MG63 (cell line): ENCODE results near the gene SPHK1. TPM values are rescaled to one million over a fixed set of nuclear protein-coding genes. Genes with fewer than 3 reads are reported as not detected.
A peak's percentile ranks its signal among the peaks of the same experiment; 100 is the strongest.

Experiments
- DNase-seq: peaks from one replicate; pipeline ENCODE4 v3.0.0-alpha.2; 2020
- H3K27me3 ChIP-seq: fragments of 250-450 bp; sonication (Bioruptor Pico); 2 replicates; pipeline ENCODE4 v1.5.1; 2020; ENCODE audit warnings: mild to moderate bottlenecking, moderate library complexity
- H3K36me3 ChIP-seq: fragments of 250-450 bp; sonication (Bioruptor Pico); 2 replicates; pipeline ENCODE4 v1.5.1; 2020; ENCODE audit warnings: mild to moderate bottlenecking, moderate library complexity
- H3K4me3 ChIP-seq: fragments of 250-450 bp; sonication (Bioruptor Pico); 2 replicates; pipeline ENCODE4 v1.5.1; 2020; ENCODE audit warnings: mild to moderate bottlenecking, moderate library complexity
- H3K9me3 ChIP-seq: fragments of 250-450 bp; sonication (Bioruptor Pico); 2 replicates; pipeline ENCODE4 v1.5.1; 2020; ENCODE audit warnings: mild to moderate bottlenecking, moderate library complexity
- total RNA-seq: library from RNA; depleted of rRNA; stranded (reverse); fragments of >200 nt; shearing (Covaris generic); gene quantifications from 2 replicates; pipeline ENCODE4 v1.2.3, GENCODE V29; 2014; ENCODE audit warnings: low replicate concordance; rRNA removed

Gene SPHK1
- total RNA-seq, 1 experiment from 2014 or later: 25.1 TPM

DNA sequence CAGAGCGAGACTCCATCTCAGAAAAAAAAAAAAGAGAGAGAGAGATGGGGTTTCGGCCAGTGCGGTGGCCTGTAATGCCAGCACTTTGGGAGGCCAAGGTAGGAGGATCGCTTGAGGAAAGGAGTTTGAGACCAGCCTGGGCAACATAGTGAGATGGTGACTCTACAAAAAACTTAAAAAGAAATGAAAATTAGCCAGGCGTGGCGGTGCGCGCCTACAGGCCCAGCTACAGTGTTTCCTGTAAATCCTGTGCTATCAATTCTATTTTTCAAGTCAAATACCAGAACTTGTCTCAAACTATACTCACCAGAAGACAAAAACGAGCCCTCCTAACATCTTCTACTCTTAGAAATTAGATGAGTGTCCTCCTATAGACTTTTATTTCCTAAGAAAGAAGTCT is 49.3 kb downstream of the SPHK1 start:
- no peaks in the 10 kb centered on the region for H3K27me3 ChIP-seq

DNA sequence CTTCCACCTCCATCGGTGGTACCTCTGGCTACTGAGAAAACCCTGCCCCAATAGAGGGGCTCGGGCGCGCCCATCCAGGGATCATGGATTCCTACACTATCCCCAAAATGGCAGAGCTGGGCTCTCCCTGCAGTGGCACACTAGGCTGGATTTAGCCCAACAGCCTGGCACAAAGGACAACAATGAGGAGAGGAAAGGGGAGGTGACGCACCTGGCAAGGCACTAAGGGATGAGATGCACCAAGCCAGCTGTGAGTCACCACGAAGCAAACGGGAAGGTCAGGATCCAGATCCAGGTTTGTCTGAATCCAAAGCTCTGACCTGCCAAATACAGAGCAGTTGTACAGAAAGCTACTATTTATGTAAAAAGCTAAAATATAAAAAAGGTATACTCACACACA is 50.5 kb downstream of the SPHK1 start:
- Histone ChIP-seq H3K4me3 (no peak overlapping the region), H3K9me3 (no peaks in the 10 kb centered on the region), H3K36me3 (peaks cover 15% of the 10 kb centered on the region), H3K27me3 (no peaks in the 10 kb centered on the region)
- peak; percentile 17 for DNase-seq

More for the DNA sequence above, 49.3 kb downstream of the SPHK1 start:
- DNase-seq: no peak
- Histone ChIP-seq H3K4me3 (no peak overlapping the region), H3K9me3 (no peaks in the 10 kb centered on the region), H3K36me3 (peaks cover 11% of the 10 kb centered on the region)

DNA sequence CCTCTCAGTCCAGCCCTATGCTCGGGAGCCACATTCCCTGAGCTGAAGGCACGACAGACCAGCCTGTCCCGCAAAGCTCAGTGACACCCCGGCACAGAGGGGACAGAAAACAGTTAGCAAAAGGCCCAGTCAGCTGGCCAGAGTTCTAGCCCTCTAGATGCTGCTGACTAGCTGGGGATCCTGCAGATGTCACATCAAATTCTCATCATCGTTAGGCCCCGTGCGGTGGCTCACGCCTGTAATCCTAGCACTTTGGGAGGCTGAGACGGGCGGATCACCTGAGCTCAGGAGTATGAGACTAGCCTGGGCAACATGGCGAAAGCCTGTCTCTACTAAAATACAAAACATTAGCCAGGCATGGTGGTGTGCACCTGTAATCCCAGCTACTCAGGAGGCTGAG is 51.3 kb downstream of the SPHK1 start:
- no peak overlapping the region for H3K4me3 ChIP-seq
- peaks cover 13% of the 10 kb centered on the region for H3K36me3 ChIP-seq
- DNase-seq: no peak
- H3K9me3 ChIP-seq: no peaks in the 10 kb centered on the region
- H3K27me3 ChIP-seq: no peaks in the 10 kb centered on the region

Other genes with a start within 250 kb of the SPHK1 start
- gene FOXJ1, start 243.4 kb upstream of the SPHK1 start, total RNA-seq: not detected in 2 replicates
- 0.40 and 0.94 TPM in 2 replicates for gene RNF157, start 144.1 kb upstream of the SPHK1 start, total RNA-seq
- 1.2 and 7.0 TPM in 2 replicates for gene UBALD2, start 119.3 kb upstream of the SPHK1 start, total RNA-seq
- 0.92 and 3.4 TPM in 2 replicates for gene QRICH2, start 76.3 kb upstream of the SPHK1 start, total RNA-seq
- gene PRPSAP1, start 30.7 kb upstream of the SPHK1 start, total RNA-seq: 64.7 and 72.1 TPM in 2 replicates
- 19.7 and 32.7 TPM in 2 replicates for gene UBE2O, start 68.5 kb downstream of the SPHK1 start, total RNA-seq
- gene AANAT, start 83.0 kb downstream of the SPHK1 start, total RNA-seq: not detected in 2 replicates
- gene RHBDF2, start 116.8 kb downstream of the SPHK1 start, total RNA-seq: 5.9 and 20.9 TPM in 2 replicates
- gene CYGB, start 153.1 kb downstream of the SPHK1 start, total RNA-seq: 7.6 and 14.0 TPM in 2 replicates
- 1.2 TPM in 1 of 2 replicates, not detected in the other for gene PRCD, start 155.4 kb downstream of the SPHK1 start, total RNA-seq
- 0.15 and 0.30 TPM in 2 replicates for gene ST6GALNAC2, start 201.3 kb downstream of the SPHK1 start, total RNA-seq